ENCODE data around the gene FGF13. TPM values are rescaled to one million over a fixed set of nuclear protein-coding genes. Genes with fewer than 3 reads are reported as not detected.

The FGF13 gene
- total RNA-seq, 1 experiment from 2014 or later = 7.1 TPM

DNA sequence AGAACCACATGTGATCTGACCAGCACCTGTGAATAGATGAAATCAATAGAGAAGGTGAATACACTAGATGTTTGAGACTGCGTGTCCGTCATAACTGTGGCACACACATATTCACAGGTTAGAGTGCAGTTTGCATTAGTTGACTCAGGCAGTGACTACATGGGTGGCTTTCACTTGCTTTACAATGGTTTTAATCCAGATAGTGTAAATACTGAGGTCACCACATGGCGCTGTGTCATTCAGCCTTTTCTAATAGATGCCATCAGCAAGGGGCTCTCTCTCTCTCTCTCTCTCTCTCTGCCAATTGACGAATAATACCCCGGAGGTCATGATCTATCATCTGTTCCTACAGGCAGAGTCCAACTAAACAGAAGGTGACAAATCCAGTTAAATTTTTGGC lies 30.7 kb upstream of the FGF13 start:
- no peaks in the 10 kb centered on the region for H3K9me3 Mint-ChIP-seq (ENCODE audit: unreplicated experiment)
- Histone ChIP-seq H3K27me3 (replicated peaks; ENCODE audit: control insufficient read depth, insufficient read depth, low read length) (no peaks in the 10 kb centered on the region), H3K9me3 (no peaks in the 10 kb centered on the region), H3K4me1 (no peaks in the 10 kb centered on the region), H3K36me3 (ENCODE audit: control insufficient read depth, insufficient read depth, low read length) (no peaks in the 10 kb centered on the region), H3K4me3 (ENCODE audit: low read depth, low read length) (no peak overlapping the region)
- H3K36me3 Mint-ChIP-seq (ENCODE audit: insufficient read depth, unreplicated experiment) = no peaks in the 10 kb centered on the region
- H3K4me3 Mint-ChIP-seq (ENCODE audit: unreplicated experiment) = no peak overlapping the region
- POLR2A ChIA-PET = no interaction called here
- CTCF ChIA-PET = no interaction called here
- intact Hi-C loops (cut with micrococcal nuclease; ENCODE audit: unreplicated experiment) = loop anchor here (10.0 kb wide), 1 partner anchor 257 kb away; no protein-coding TSS in a partner anchor
- no peak for TF ChIP-seq CTCF (IDR thresholded peaks at IDR 0.05; ENCODE audit: insufficient read depth in 1 of 2, low read depth in 1 of 2, low read length in 1 of 2, severe bottlenecking in 1 of 2, unreplicated experiment in 1 of 2)
- H3K27me3 Mint-ChIP-seq (ENCODE audit: insufficient read depth, unreplicated experiment) = no peaks in the 10 kb centered on the region
- no peak for DNase-seq
- H3K4me1 Mint-ChIP-seq (ENCODE audit: low read depth, unreplicated experiment) = no peaks in the 10 kb centered on the region
- no TSS peak for BruUV-seq (replicated peaks)
- no peak overlapping the region for H3K27ac Mint-ChIP-seq (ENCODE audit: unreplicated experiment)

- Mint-ChIP-seq H3K4me3 (ENCODE audit: unreplicated experiment) (no peak overlapping the region), H3K36me3 (ENCODE audit: insufficient read depth, unreplicated experiment) (no peaks in the 10 kb centered on the region), H3K27ac (ENCODE audit: unreplicated experiment) (no peak overlapping the region), H3K27me3 (ENCODE audit: insufficient read depth, unreplicated experiment) (no peaks in the 10 kb centered on the region), H3K4me1 (ENCODE audit: low read depth, unreplicated experiment) (no peaks in the 10 kb centered on the region), H3K9me3 (ENCODE audit: unreplicated experiment) (no peaks in the 10 kb centered on the region)
- Histone ChIP-seq H3K4me3 (ENCODE audit: low read depth, low read length) (no peak overlapping the region), H3K27me3 (replicated peaks; ENCODE audit: control insufficient read depth, insufficient read depth, low read length) (no peaks in the 10 kb centered on the region), H3K4me1 (no peaks in the 10 kb centered on the region), H3K36me3 (ENCODE audit: control insufficient read depth, insufficient read depth, low read length) (no peaks in the 10 kb centered on the region), H3K9me3 (no peaks in the 10 kb centered on the region)
- no peak for DNase-seq
- TF ChIP-seq CTCF (IDR thresholded peaks at IDR 0.05; ENCODE audit: insufficient read depth in 1 of 2, low read depth in 1 of 2, low read length in 1 of 2, severe bottlenecking in 1 of 2, unreplicated experiment in 1 of 2) = no peak
- ChIA-PET CTCF (no interaction called here), POLR2A (no interaction called here)
- no TSS peak for BruUV-seq (replicated peaks)
- intact Hi-C loops (cut with micrococcal nuclease; ENCODE audit: unreplicated experiment) = loop anchor here (10.0 kb wide), 1 partner anchor 256 kb away; no protein-coding TSS in a partner anchor
Measured at GRCh38 chrX:138740341-138740740, 28.8 kb upstream of the FGF13 start.

DNA sequence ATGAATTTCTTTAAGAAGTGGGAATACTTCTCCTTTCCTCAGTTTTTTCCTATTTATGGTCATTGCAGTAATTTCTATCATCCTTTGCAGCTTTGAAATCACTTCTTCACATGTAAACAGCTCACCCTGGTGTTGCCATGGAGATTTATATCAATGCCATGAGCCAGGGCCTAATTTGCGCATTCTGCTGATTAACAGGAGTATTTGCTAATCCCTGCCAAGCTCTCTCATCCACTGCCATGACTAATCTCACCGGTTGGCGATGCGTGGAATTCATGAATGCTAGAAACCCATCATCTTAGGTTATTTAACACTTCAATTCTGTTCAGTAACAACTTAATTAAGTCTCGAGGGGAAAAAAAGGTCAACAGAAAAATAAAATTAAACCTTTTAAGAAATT lies 11.8 kb upstream of the FGF13 start:
- TF ChIP-seq CTCF (IDR thresholded peaks at IDR 0.05; ENCODE audit: insufficient read depth in 1 of 2, low read depth in 1 of 2, low read length in 1 of 2, severe bottlenecking in 1 of 2, unreplicated experiment in 1 of 2) = no peak
- Histone ChIP-seq H3K4me1 (no peaks in the 10 kb centered on the region), H3K9me3 (no peaks in the 10 kb centered on the region), H3K36me3 (ENCODE audit: control insufficient read depth, insufficient read depth, low read length) (no peaks in the 10 kb centered on the region), H3K27me3 (replicated peaks; ENCODE audit: control insufficient read depth, insufficient read depth, low read length) (no peaks in the 10 kb centered on the region), H3K4me3 (ENCODE audit: low read depth, low read length) (no peak overlapping the region)
- POLR2A ChIA-PET = no interaction called here
- Mint-ChIP-seq H3K4me1 (ENCODE audit: low read depth, unreplicated experiment) (no peaks in the 10 kb centered on the region), H3K27ac (ENCODE audit: unreplicated experiment) (no peak overlapping the region), H3K9me3 (ENCODE audit: unreplicated experiment) (no peaks in the 10 kb centered on the region), H3K4me3 (ENCODE audit: unreplicated experiment) (no peak overlapping the region), H3K36me3 (ENCODE audit: insufficient read depth, unreplicated experiment) (no peaks in the 10 kb centered on the region), H3K27me3 (ENCODE audit: insufficient read depth, unreplicated experiment) (no peaks in the 10 kb centered on the region)
- DNase-seq = no peak
- BruUV-seq (replicated peaks) = no TSS peak
- intact Hi-C loops (cut with micrococcal nuclease; ENCODE audit: unreplicated experiment) = no loop called here
- CTCF ChIA-PET = no interaction called here
